GM12865 (cell line): ENCODE data around the gene PADI1.

Experiments
- DNase-seq: peaks from one replicate; pipeline ENCODE4 v3.0.0; 2010; ENCODE audit warnings: low read depth
- H3K4me3 ChIP-seq: 2 replicates; pipeline ENCODE4 v1.5.1; 2011; ENCODE audit warnings: mild to moderate bottlenecking, low read depth, low read length, control low read depth
- CTCF ChIP-seq: IDR thresholded peaks from 2 replicates; pipeline ENCODE4 v1.5.1; 2011; ENCODE audit warnings: low read length, control low read depth, low read depth, inconsistent platforms; ENCODE audit not compliant: insufficient read depth; ENCODE audit errors: missing control alignments

Gene PADI1

GRCh38 chr1:17280436-17280835, 75.5 kb downstream of the PADI1 start:
- TF ChIP-seq CTCF: no peak
- no peak overlapping the region for H3K4me3 ChIP-seq
- DNase-seq: no peak

- DNase-seq: no peak
- TF ChIP-seq CTCF: no peak
- no peak overlapping the region for H3K4me3 ChIP-seq
These were observed 76.0 kb downstream of the PADI1 start for GRCh38 chr1:17280894-17281293.

GRCh38 chr1:17281775-17282181, 76.8 kb downstream of the PADI1 start:
- no peak overlapping the region for H3K4me3 ChIP-seq
- no peak for TF ChIP-seq CTCF
- no peak for DNase-seq

- no peak overlapping the region for H3K4me3 ChIP-seq
- DNase-seq: no peak
- TF ChIP-seq CTCF: no peak
These were observed 77.9 kb downstream of the PADI1 start for GRCh38 chr1:17282836-17283235.

- no peak overlapping the region for H3K4me3 ChIP-seq
- no peak for TF ChIP-seq CTCF
- DNase-seq: no peak
These were observed 81.7 kb downstream of the PADI1 start for GRCh38 chr1:17286646-17287045.

GRCh38 chr1:17287130-17287776, 82.3 kb downstream of the PADI1 start:
- no peak for DNase-seq
- TF ChIP-seq CTCF: no peak
- H3K4me3 ChIP-seq: no peak overlapping the region

GRCh38 chr1:17289721-17290120, 84.8 kb downstream of the PADI1 start:
- no peak for TF ChIP-seq CTCF
- no peak overlapping the region for H3K4me3 ChIP-seq
- no peak for DNase-seq
